ENCODE measurements around the gene SSPN.

The SSPN gene

GRCh38 chr12:26158078-26158764 is 37.2 kb upstream of the SSPN start:
- TF ChIP-seq ZBTB7A (IDR thresholded peaks at IDR 0.05; ENCODE audit: low read depth), result no peak
- no peak for TF ChIP-seq NFIC (IDR thresholded peaks at IDR 0.05)
- no peak for TF ChIP-seq TAF1 (IDR thresholded peaks at IDR 0.05; ENCODE audit: low read depth)
- TF ChIP-seq, protein P1, sequence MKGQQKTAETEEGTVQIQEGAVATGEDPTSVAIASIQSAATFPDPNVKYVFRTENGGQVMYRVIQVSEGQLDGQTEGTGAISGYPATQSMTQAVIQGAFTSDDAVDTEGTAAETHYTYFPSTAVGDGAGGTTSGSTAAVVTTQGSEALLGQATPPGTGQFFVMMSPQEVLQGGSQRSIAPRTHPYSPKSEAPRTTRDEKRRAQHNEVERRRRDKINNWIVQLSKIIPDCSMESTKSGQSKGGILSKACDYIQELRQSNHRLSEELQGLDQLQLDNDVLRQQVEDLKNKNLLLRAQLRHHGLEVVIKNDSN (IDR thresholded peaks at IDR 0.05), result no peak
- TF ChIP-seq EP300 (IDR thresholded peaks at IDR 0.05; ENCODE audit: borderline replicate concordance), result no peak
- TF ChIP-seq RAD21 (IDR thresholded peaks at IDR 0.05; ENCODE audit: low read depth), result no peak
- TF ChIP-seq CEBPB (IDR thresholded peaks at IDR 0.05), result no peak

GRCh38 chr12:26162174-26162573 is 33.2 kb upstream of the SSPN start:
- TF ChIP-seq TEAD4 (IDR thresholded peaks at IDR 0.05), result no peak
- TF ChIP-seq, protein P1 (IDR thresholded peaks at IDR 0.05), result no peak
- no peak for TF ChIP-seq ZBTB7A (IDR thresholded peaks at IDR 0.05; ENCODE audit: low read depth)
- TF ChIP-seq CREB1 (IDR thresholded peaks at IDR 0.05; ENCODE audit: low read depth), result no peak
- TF ChIP-seq NFIC (IDR thresholded peaks at IDR 0.05), result no peak
- TF ChIP-seq EGR1 (IDR thresholded peaks at IDR 0.05), result no peak
- TF ChIP-seq REST (IDR thresholded peaks at IDR 0.05; ENCODE audit: low read depth), result no peak

DNA sequence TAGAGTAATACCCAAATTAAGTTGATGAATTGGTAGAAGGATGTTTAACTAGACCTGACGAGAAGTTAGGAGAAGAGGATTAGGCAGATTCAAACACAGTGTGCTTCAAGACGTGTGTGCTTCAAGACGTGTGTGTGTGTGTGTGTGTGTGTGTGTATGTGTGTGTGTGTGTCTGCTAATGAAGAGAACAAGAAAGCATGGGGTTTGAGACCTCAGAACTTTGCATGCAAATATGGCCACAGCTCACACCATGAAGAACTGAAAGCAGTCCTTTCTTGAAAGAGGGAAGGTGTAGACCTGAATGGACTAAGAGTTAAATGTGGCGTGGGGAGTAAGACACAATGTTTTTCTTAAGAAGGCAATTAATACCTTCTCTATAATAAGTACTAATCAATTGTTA is 32.5 kb upstream of the SSPN start:
- no peak for TF ChIP-seq YY1 (IDR thresholded peaks at IDR 0.05; ENCODE audit: low read depth)
- no peak for TF ChIP-seq RAD21 (IDR thresholded peaks at IDR 0.05; ENCODE audit: low read depth)
- TF ChIP-seq TEAD4 (IDR thresholded peaks at IDR 0.05), result no peak
- no peak for TF ChIP-seq NFIC (IDR thresholded peaks at IDR 0.05)

- TF ChIP-seq EGR1 (IDR thresholded peaks at IDR 0.05) (no peak), TAF1 (IDR thresholded peaks at IDR 0.05; ENCODE audit: low read depth) (no peak), TCF12 (IDR thresholded peaks at IDR 0.05; ENCODE audit: low read depth) (no peak)
These were observed 31.3 kb upstream of the SSPN start for GRCh38 chr12:26164118-26164517.

- TF ChIP-seq TCF12 (IDR thresholded peaks at IDR 0.05; ENCODE audit: low read depth) (no peak), ZBTB7A (IDR thresholded peaks at IDR 0.05; ENCODE audit: low read depth) (no peak), CEBPB (IDR thresholded peaks at IDR 0.05) (no peak), FOXM1 (IDR thresholded peaks at IDR 0.05; ENCODE audit: borderline replicate concordance, low read depth) (no peak), EP300 (IDR thresholded peaks at IDR 0.05; ENCODE audit: borderline replicate concordance) (no peak), YY1 (IDR thresholded peaks at IDR 0.05; ENCODE audit: low read depth) (no peak), TEAD4 (IDR thresholded peaks at IDR 0.05) (no peak), RAD21 (IDR thresholded peaks at IDR 0.05; ENCODE audit: low read depth) (no peak), NFIC (IDR thresholded peaks at IDR 0.05) (no peak), CREB1 (IDR thresholded peaks at IDR 0.05; ENCODE audit: low read depth) (no peak), TAF1 (IDR thresholded peaks at IDR 0.05; ENCODE audit: low read depth) (no peak), EGR1 (IDR thresholded peaks at IDR 0.05) (no peak), REST (IDR thresholded peaks at IDR 0.05; ENCODE audit: low read depth) (no peak)
- TF ChIP-seq, protein P1 (IDR thresholded peaks at IDR 0.05), result no peak
- TF ChIP-seq, protein P2, sequence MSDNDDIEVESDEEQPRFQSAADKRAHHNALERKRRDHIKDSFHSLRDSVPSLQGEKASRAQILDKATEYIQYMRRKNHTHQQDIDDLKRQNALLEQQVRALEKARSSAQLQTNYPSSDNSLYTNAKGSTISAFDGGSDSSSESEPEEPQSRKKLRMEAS (IDR thresholded peaks at IDR 0.05), result no peak
These were observed 23.4 kb upstream of the SSPN start for GRCh38 chr12:26172013-26172412.

- no peak for TF ChIP-seq TEAD4 (IDR thresholded peaks at IDR 0.05)
- no peak for TF ChIP-seq EP300 (IDR thresholded peaks at IDR 0.05; ENCODE audit: borderline replicate concordance)
- TF ChIP-seq NFIC (IDR thresholded peaks at IDR 0.05), result peak; percentile 66
- no peak for TF ChIP-seq TAF1 (IDR thresholded peaks at IDR 0.05; ENCODE audit: low read depth)
These were observed 22.8 kb upstream of the SSPN start for GRCh38 chr12:26172539-26172938.

Data from Ishikawa (cell line).